HL-60 (cell line): Measurements from ENCODE around the gene SORCS2.

Experiments
- GABPA ChIP-seq: IDR thresholded peaks from 2 replicates; pipeline ENCODE4 v1.6.1; 2012; ENCODE audit warnings: low read depth
- POLR2AphosphoS5 ChIP-seq: IDR thresholded peaks from 2 replicates; pipeline ENCODE4 v1.6.1; 2012; ENCODE audit warnings: low read depth
- SPI1 ChIP-seq: IDR thresholded peaks from 2 replicates; pipeline ENCODE4 v1.6.1; 2012; ENCODE audit warnings: low read depth, mild to moderate bottlenecking, borderline replicate concordance
- TF ChIP-seq, protein P1 (sequence below): IDR thresholded peaks from one replicate; pipeline ENCODE4 v1.5.1; 2011; ENCODE audit warnings: low read length, control low read depth, inconsistent platforms; ENCODE audit not compliant: insufficient read depth
- TF ChIP-seq, protein P2 (sequence below): IDR thresholded peaks from 2 replicates; pipeline ENCODE4 v1.6.1; 2012; ENCODE audit warnings: low read depth; ENCODE audit not compliant: insufficient replicate concordance

DNA sequence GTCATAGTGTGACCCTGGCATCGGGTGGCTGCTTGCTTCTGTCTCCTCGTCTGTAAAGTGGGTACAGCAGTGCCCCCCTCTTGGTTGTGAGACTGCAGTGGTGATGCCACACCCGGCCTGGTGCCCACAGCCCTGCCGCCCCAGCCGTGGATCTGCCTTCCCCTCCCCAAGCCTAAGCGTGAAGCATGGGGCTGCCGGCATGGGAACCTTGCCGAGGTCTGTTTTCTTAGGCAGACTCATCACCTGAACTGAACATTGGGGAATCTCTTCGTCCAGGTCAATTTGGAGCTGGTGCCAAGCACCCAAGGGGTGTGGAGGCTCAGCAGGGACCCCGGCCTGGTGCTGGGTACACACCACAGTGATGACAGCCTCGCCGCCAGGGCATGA, 134.0 kb downstream of the SORCS2 start:
- TF ChIP-seq, protein P1, sequence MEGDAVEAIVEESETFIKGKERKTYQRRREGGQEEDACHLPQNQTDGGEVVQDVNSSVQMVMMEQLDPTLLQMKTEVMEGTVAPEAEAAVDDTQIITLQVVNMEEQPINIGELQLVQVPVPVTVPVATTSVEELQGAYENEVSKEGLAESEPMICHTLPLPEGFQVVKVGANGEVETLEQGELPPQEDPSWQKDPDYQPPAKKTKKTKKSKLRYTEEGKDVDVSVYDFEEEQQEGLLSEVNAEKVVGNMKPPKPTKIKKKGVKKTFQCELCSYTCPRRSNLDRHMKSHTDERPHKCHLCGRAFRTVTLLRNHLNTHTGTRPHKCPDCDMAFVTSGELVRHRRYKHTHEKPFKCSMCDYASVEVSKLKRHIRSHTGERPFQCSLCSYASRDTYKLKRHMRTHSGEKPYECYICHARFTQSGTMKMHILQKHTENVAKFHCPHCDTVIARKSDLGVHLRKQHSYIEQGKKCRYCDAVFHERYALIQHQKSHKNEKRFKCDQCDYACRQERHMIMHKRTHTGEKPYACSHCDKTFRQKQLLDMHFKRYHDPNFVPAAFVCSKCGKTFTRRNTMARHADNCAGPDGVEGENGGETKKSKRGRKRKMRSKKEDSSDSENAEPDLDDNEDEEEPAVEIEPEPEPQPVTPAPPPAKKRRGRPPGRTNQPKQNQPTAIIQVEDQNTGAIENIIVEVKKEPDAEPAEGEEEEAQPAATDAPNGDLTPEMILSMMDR: no peak
- TF ChIP-seq POLR2AphosphoS5: no peak
- TF ChIP-seq, protein P2, sequence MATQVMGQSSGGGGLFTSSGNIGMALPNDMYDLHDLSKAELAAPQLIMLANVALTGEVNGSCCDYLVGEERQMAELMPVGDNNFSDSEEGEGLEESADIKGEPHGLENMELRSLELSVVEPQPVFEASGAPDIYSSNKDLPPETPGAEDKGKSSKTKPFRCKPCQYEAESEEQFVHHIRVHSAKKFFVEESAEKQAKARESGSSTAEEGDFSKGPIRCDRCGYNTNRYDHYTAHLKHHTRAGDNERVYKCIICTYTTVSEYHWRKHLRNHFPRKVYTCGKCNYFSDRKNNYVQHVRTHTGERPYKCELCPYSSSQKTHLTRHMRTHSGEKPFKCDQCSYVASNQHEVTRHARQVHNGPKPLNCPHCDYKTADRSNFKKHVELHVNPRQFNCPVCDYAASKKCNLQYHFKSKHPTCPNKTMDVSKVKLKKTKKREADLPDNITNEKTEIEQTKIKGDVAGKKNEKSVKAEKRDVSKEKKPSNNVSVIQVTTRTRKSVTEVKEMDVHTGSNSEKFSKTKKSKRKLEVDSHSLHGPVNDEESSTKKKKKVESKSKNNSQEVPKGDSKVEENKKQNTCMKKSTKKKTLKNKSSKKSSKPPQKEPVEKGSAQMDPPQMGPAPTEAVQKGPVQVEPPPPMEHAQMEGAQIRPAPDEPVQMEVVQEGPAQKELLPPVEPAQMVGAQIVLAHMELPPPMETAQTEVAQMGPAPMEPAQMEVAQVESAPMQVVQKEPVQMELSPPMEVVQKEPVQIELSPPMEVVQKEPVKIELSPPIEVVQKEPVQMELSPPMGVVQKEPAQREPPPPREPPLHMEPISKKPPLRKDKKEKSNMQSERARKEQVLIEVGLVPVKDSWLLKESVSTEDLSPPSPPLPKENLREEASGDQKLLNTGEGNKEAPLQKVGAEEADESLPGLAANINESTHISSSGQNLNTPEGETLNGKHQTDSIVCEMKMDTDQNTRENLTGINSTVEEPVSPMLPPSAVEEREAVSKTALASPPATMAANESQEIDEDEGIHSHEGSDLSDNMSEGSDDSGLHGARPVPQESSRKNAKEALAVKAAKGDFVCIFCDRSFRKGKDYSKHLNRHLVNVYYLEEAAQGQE: no peak
- no peak for TF ChIP-seq SPI1
- TF ChIP-seq GABPA: no peak
